A549 (cell line): Measurements from ENCODE around the gene CTNNA1. TPM values are rescaled to one million over a fixed set of nuclear protein-coding genes. Genes with fewer than 3 reads are reported as not detected.
"Not testable (repeated sequence)": the region's sequence is repeated elsewhere in the genome, so short reads cannot be mapped to it uniquely, and the experiment has no call there.

Source experiments
- ATAC-seq, 2 experiments: fragments of 200-7000 bp in 1 of 2; fragments of >200 bp in 1 of 2; cut with Nextera tagmentation in 1 of 2; cut with Tn5 transposase in 1 of 2; 3 replicates each; pipeline versions ENCODE4 v1.8.0 to v1.9.1; 2018 to 2020; ENCODE audit warnings: mild to moderate bottlenecking in 1 of 2, moderate library complexity in 1 of 2
- CTCF ChIA-PET: fragments of 300-600 bp; sonication (Branson Sonifier 250); formaldehyde crosslinking; extraction: SDS; loops from one replicate; lab custom pipeline; 2021; ENCODE audit warnings: antibody characterized with exemption, inconsistent platforms; lab: Yijun Ruan, JAX
- POLR2A ChIA-PET: fragments of 350-600 bp; formaldehyde crosslinking; extraction: SDS; loops from one replicate; lab custom pipeline; 2021; ENCODE audit warnings: antibody characterized with exemption, inconsistent platforms; lab: Yijun Ruan, JAX
- DNase-seq, 2 experiments: peaks; one replicate each; pipeline versions ENCODE4 v3.0.0 to v3.0.0-alpha.2; 2011 to 2016; ENCODE audit warnings: low read depth in 1 of 2, low spot score in 1 of 2
- FAIRE-seq: peaks from 2 replicates; lab custom pipeline; 2011; peaks lifted over from hg19 to GRCh38; lab: Jason Lieb, UNC
- H3K27ac ChIP-seq, 2 experiments: fragments of >200 bp; sonication (Bioruptor Twin); formaldehyde crosslinking; 3 replicates each; pipeline ENCODE4 v1.5.1; 2016 to 2017
- H3K4me1 ChIP-seq: fragments of >200 bp; sonication (Bioruptor Twin); formaldehyde crosslinking; 3 replicates; pipeline ENCODE4 v1.6.1; 2016
- H3K4me2 ChIP-seq: fragments of >200 bp; sonication (Bioruptor Twin); formaldehyde crosslinking; 3 replicates; pipeline ENCODE4 v1.6.1; 2016
- H3K4me3 ChIP-seq: fragments of >200 bp; sonication (Bioruptor Twin); formaldehyde crosslinking; 3 replicates; pipeline ENCODE4 v1.5.1; 2016
- H3K9me3 ChIP-seq: fragments of >200 bp; sonication (Bioruptor Twin); formaldehyde crosslinking; 3 replicates; pipeline ENCODE4 v1.6.1; 2016
- ATOH8 ChIP-seq: fragments of 250-450 bp; sonication (Bioruptor Pico); IDR thresholded peaks from 2 replicates; pipeline ENCODE4 v1.5.0; 2020; ENCODE audit warnings: low read depth, mild to moderate bottlenecking, moderate library complexity
- CTCF ChIP-seq: fragments of >200 bp; sonication (Bioruptor Twin); formaldehyde crosslinking; IDR thresholded peaks from 3 replicates; pipeline ENCODE4 v1.5.1; 2016
- EHF ChIP-seq: fragments of 250-450 bp; sonication (Bioruptor Pico); IDR thresholded peaks from 2 replicates; pipeline ENCODE4 v1.5.0; 2020; ENCODE audit warnings: mild to moderate bottlenecking
- ESRRA ChIP-seq: fragments of 150-350 bp; IDR thresholded peaks from 2 replicates; pipeline ENCODE4 v1.6.1; 2014; ENCODE audit warnings: mild to moderate bottlenecking, low read length, borderline replicate concordance
- FOSL2 ChIP-seq, 2 experiments: fragments of 450-650 bp in 1 of 2; fragments of >200 bp in 1 of 2; sonication (Bioruptor Twin) in 1 of 2; formaldehyde crosslinking; IDR thresholded peaks; 2 replicates each; pipeline versions ENCODE4 v1.5.0 to v1.6.1; 2016 to 2020; ENCODE audit warnings: mild to moderate bottlenecking in 1 of 2, moderate library complexity in 1 of 2
- HMGXB4 ChIP-seq: fragments of 250-450 bp; sonication (Bioruptor Pico); IDR thresholded peaks from 2 replicates; pipeline ENCODE4 v1.5.0; 2021; ENCODE audit warnings: mild to moderate bottlenecking, moderate library complexity, borderline replicate concordance
- HOXA7 ChIP-seq: fragments of 250-450 bp; sonication (Bioruptor Pico); IDR thresholded peaks from 2 replicates; pipeline ENCODE4 v1.5.0; 2020; ENCODE audit warnings: mild to moderate bottlenecking, moderate library complexity
- HOXB13 ChIP-seq: fragments of 250-450 bp; sonication (Bioruptor Pico); IDR thresholded peaks from 2 replicates; pipeline ENCODE4 v1.5.0; 2020; ENCODE audit warnings: low read depth, mild to moderate bottlenecking, moderate library complexity
- HOXB5 ChIP-seq: fragments of 250-450 bp; sonication (Bioruptor Pico); IDR thresholded peaks from 2 replicates; pipeline ENCODE4 v1.5.0; 2020; ENCODE audit warnings: mild to moderate bottlenecking, moderate library complexity
- JUN ChIP-seq, 2 experiments: fragments of >200 bp; sonication (Bioruptor Twin); formaldehyde crosslinking; IDR thresholded peaks; 2 replicates in 1 of 2; 3 replicates in 1 of 2; pipeline ENCODE4 v1.6.1; 2016 to 2017
- KDM1A ChIP-seq: fragments of 200-600 bp; sonication (generic); IDR thresholded peaks from 2 replicates; pipeline ENCODE4 v1.6.1; 2016; ENCODE audit warnings: low read depth, mild to moderate bottlenecking
- MYC ChIP-seq: IDR thresholded peaks from 2 replicates; pipeline ENCODE4 v1.6.1; 2012; ENCODE audit warnings: mild to moderate bottlenecking, inconsistent platforms, low read length, improper control_type of control experiment, borderline replicate concordance
- RARB ChIP-seq: fragments of 250-450 bp; sonication (Bioruptor Pico); IDR thresholded peaks from 2 replicates; pipeline ENCODE4 v1.8.0; 2021; ENCODE audit warnings: mild to moderate bottlenecking, moderate library complexity
- REST ChIP-seq: fragments of 200-600 bp; sonication (generic); IDR thresholded peaks from 2 replicates; pipeline ENCODE4 v1.6.1; 2016; ENCODE audit warnings: antibody characterized with exemption, mild to moderate bottlenecking, moderate library complexity
- RFX5 ChIP-seq: fragments of 450-650 bp; IDR thresholded peaks from 2 replicates; pipeline ENCODE4 v1.7.1; 2014; ENCODE audit warnings: antibody characterized with exemption, mild to moderate bottlenecking, moderate library complexity
- SMC3 ChIP-seq: fragments of >200 bp; sonication (Bioruptor Twin); formaldehyde crosslinking; IDR thresholded peaks from 3 replicates; pipeline ENCODE4 v1.6.1; 2018; ENCODE audit warnings: inconsistent platforms
- TFCP2L1 ChIP-seq: fragments of 250-450 bp; sonication (Bioruptor Pico); IDR thresholded peaks from 2 replicates; pipeline ENCODE4 v1.5.0; 2021; ENCODE audit warnings: mild to moderate bottlenecking
- WGBS: methylation state at CpG from one replicate; pipeline ENCODE4 v1.1.6; 2017; ENCODE audit errors: missing lambda C conversion rate; 5-methylcytosine and 5-hydroxymethylcytosine counted together
- polyA plus RNA-seq, 4 experiments: library from polyadenylated mRNA; depleted of rRNA in 3 of 4; stranded (reverse); fragments of >200 nt; fragmentation: RNase III in 1 of 4; extraction: RNeasy Plus Mini Kit Qiagen cat#74134 plus additional on column Dnase treatment in 1 of 4; gene quantifications; 2 replicates in 3 of 4; 3 replicates in 1 of 4; pipeline ENCODE4 v1.2.3, GENCODE V29; 2011 to 2017
- TF ChIP-seq, protein P1 (sequence below): IDR thresholded peaks from 2 replicates; pipeline ENCODE4 v1.6.1; 2012

The CTNNA1 gene
- polyA plus RNA-seq, 2 of the 4 experiments (the other 2 are of a cell fraction): 154 to 184 TPM

DNA sequence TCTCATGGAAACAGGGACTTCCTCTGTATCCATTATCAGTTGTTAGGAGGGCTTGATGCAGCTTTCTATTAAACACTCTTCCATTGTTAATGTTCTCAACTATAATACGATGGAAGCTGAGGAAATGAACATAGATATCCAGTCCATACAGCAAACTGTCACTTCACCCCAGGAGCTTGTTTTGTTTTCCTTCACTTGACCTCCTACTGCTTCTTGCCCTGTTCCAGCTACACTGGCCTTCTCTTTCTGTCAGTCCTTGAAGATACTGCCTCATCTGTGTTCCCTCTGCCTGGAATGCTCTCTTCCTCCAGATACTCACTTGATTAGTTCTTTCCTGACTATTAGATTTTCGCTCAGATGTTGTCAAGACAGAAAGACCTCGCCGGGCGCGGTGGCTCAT lies 17.1 kb downstream of the CTNNA1 start (continued):
- TF ChIP-seq REST: no peak

- WGBS: 64% methylated on average over 1 of the region's 1 CpG
- ATAC-seq (no peak), FAIRE-seq (no peak)
- no peak overlapping the region for H3K27ac ChIP-seq
- POLR2A ChIA-PET: interaction anchor here (0.7 kb wide), 1 partner anchor 42 kb away, joined by 3 read pairs; no protein-coding TSS in a partner anchor
- TF ChIP-seq, protein P1, sequence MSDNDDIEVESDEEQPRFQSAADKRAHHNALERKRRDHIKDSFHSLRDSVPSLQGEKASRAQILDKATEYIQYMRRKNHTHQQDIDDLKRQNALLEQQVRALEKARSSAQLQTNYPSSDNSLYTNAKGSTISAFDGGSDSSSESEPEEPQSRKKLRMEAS: no peak
- TF ChIP-seq MYC: no peak
- TF ChIP-seq RFX5: no peak
- TF ChIP-seq TFCP2L1: no peak
- TF ChIP-seq SMC3: no peak
- no peak for TF ChIP-seq RARB (CRISPR knock-in tag)
- TF ChIP-seq, all 56 proteins: peak for 0
- no peak for DNase-seq
- no peak overlapping the region for H3K4me2 ChIP-seq
- H3K9me3 ChIP-seq: no peaks in the 10 kb centered on the region
- peaks cover 10% of the 10 kb centered on the region for H3K4me1 ChIP-seq
- H3K4me3 ChIP-seq: no peak overlapping the region
- CTCF ChIA-PET: interaction anchor here (1.7 kb wide), 1 partner anchor 10 kb away, joined by 5 read pairs; no protein-coding TSS in a partner anchor
These were observed 17.8 kb downstream of the CTNNA1 start for GRCh38 chr5:138770977-138771376.

DNA sequence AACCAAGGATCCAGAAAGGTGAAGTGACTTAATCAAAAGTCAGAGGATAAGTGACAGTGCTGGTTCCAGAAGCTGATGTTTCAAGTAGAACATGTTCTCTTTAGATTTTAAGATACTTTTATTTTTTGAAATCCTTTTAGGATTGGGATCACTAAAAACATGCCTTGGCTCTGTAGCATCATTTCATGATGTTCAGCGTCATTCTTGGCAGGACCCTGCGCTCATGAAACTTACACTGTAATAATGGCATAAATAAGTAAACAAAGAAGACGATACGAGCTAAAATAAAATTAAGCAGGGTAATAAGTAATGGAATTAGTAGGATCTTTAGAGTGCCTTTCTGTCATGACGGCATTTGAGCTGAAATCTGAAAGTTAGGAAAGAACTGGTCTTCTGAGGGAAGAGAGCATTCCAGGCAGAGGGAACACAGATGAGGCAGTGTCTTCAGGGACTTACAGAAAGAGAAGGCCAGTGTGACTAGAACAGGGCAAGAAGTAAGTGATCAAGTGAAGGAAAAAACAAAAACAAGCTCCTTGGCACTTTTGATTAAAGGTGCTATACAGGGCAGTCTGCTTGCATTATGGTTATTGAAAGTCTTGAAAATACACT lies 19.9 kb downstream of the CTNNA1 start:
- CTCF ChIA-PET: interaction anchor here (0.7 to 1.2 kb wide), 3 partner anchors 17 to 131 kb away, joined by 3 to 5 read pairs (median 4); no protein-coding TSS in a partner anchor
- POLR2A ChIA-PET: no interaction called here
- 93% methylated on average over 5 of the region's 5 CpGs for WGBS

DNA sequence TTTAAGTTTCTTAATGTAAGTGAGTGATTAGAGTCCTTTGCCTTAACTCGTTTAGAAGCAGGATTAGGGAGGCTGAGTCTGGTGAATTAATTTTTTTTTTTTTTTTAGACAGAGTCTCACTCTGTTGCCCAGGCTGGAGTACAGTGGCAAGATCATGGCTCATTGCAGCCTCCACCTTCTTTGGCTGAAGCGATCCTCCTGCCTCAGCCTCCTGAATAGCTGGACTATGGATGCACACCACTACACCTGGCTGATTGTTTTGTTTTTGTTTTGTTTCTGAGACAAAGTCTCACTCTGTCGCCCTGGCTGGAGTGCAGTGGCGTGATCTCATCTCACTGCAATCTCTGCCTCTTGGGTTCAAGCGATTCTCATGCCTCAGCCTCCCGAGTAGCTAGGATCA lies 20.4 kb downstream of the CTNNA1 start:
- 84% methylated on average over 6 of the region's 6 CpGs for WGBS
- H3K4me2 ChIP-seq, POLR2A ChIA-PET, H3K9me3 ChIP-seq, H3K4me3 ChIP-seq, DNase-seq, ATAC-seq, FAIRE-seq, H3K27ac ChIP-seq: not testable (repeated sequence)
- peaks cover 15% of the 10 kb centered on the region for H3K4me1 ChIP-seq
- CTCF ChIA-PET: interaction anchor here (0.7 to 2.7 kb wide), 4 partner anchors 16 to 131 kb away, joined by 3 to 8 read pairs (median 4); no protein-coding TSS in a partner anchor

More for the DNA sequence above, 19.9 kb downstream of the CTNNA1 start:
- ATAC-seq: peak in 1 of 2 experiments; percentile 54; a peak in 1 of 6 replicates
- TF ChIP-seq FOSL2 (IDR thresholded peaks at IDR 0.05): no peak
- no peak for TF ChIP-seq FOSL2 (CRISPR knock-in tag; IDR thresholded peaks at IDR 0.05)
- no peak for TF ChIP-seq HOXB5 (CRISPR knock-in tag)
- TF ChIP-seq HOXA7 (CRISPR knock-in tag): no peak
- TF ChIP-seq HOXB13 (CRISPR knock-in tag): no peak
- TF ChIP-seq HMGXB4 (CRISPR knock-in tag): no peak
- TF ChIP-seq ESRRA: no peak
- TF ChIP-seq RARB (CRISPR knock-in tag): no peak
- no peak for TF ChIP-seq EHF
- TF ChIP-seq KDM1A: no peak
- TF ChIP-seq JUN (IDR thresholded peaks at IDR 0.05): no peak
- TF ChIP-seq MYC: no peak
- TF ChIP-seq ATOH8 (CRISPR knock-in tag): no peak
- TF ChIP-seq CTCF: no peak
- no peak overlapping the region for H3K4me2 ChIP-seq
- H3K27ac ChIP-seq: no peak overlapping the region
- no peak for FAIRE-seq
- H3K9me3 ChIP-seq: no peaks in the 10 kb centered on the region
- no peak for DNase-seq
- no peak overlapping the region for H3K4me3 ChIP-seq
- peaks cover 12% of the 10 kb centered on the region for H3K4me1 ChIP-seq
